ENCODE data around the gene TACSTD2. TPM values are rescaled to one million over a fixed set of nuclear protein-coding genes. Genes with fewer than 3 reads are reported as not detected.
"Not testable (repeated sequence)": the region's sequence is repeated elsewhere in the genome, so short reads cannot be mapped to it uniquely, and the experiment has no call there.

TACSTD2 gene
- total RNA-seq, 1 donor from 2014 or later: 169 TPM

DNA sequence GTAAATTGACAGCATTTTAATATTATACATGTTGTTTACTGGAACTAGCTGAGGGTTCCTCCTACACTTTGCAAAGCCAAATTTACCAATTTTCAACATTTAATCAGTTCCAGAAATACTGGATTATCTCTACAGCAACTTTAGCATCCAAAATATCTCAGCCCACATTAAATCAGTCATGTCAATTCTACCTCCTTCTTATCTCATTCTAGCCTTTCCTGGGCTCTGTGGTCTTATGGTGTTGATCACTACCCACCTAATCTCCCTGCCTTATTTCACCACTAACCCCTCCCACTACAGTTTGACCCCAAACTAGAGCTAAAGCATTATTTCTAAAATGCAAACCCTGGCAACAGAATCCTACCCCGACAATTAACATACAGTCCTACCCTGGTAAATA, 33.8 kb downstream of the TACSTD2 start:
- TF ChIP-seq, protein P1, sequence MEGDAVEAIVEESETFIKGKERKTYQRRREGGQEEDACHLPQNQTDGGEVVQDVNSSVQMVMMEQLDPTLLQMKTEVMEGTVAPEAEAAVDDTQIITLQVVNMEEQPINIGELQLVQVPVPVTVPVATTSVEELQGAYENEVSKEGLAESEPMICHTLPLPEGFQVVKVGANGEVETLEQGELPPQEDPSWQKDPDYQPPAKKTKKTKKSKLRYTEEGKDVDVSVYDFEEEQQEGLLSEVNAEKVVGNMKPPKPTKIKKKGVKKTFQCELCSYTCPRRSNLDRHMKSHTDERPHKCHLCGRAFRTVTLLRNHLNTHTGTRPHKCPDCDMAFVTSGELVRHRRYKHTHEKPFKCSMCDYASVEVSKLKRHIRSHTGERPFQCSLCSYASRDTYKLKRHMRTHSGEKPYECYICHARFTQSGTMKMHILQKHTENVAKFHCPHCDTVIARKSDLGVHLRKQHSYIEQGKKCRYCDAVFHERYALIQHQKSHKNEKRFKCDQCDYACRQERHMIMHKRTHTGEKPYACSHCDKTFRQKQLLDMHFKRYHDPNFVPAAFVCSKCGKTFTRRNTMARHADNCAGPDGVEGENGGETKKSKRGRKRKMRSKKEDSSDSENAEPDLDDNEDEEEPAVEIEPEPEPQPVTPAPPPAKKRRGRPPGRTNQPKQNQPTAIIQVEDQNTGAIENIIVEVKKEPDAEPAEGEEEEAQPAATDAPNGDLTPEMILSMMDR (IDR thresholded peaks at IDR 0.05; ENCODE audit: insufficient read depth, low read length, poor library complexity, severe bottlenecking): no peak
- no peak for DNase-seq (ENCODE audit: low read depth)

DNA sequence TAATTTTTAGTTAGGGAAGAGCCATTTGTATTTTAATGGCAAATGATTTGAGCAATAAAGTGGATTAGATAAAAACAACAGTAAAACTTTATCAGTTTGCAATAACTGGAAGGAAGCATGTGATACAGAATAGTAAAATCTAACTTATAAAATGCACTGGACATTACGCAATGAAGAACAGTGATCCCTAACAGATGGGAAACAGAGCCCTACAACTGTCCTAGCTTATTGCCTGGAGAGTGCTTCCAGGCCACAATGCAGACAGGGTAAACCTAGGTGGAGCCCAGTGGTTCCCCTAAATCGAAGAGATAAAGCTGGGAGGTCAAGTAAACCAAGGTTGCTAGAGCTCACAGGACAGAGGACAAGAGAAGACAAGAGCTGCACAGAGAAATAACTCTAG, 37.5 kb downstream of the TACSTD2 start:
- TF ChIP-seq, protein P1 (IDR thresholded peaks at IDR 0.05; ENCODE audit: insufficient read depth, low read length, poor library complexity, severe bottlenecking): no peak
- Histone ChIP-seq H3K27me3 (ENCODE audit: control insufficient read depth, insufficient read depth, low read length) (no peaks in the 10 kb centered on the region), H3K36me3 (ENCODE audit: control insufficient read depth, insufficient read depth, low read length) (no peaks in the 10 kb centered on the region), H3K4me3 (ENCODE audit: low read depth, low read length) (no peak overlapping the region)
- DNase-seq (ENCODE audit: low read depth): no peak

More for the DNA sequence above, 33.8 kb downstream of the TACSTD2 start:
- H3K27me3 ChIP-seq (ENCODE audit: control insufficient read depth, insufficient read depth, low read length): no peaks in the 10 kb centered on the region
- no peaks in the 10 kb centered on the region for H3K36me3 ChIP-seq (ENCODE audit: control insufficient read depth, insufficient read depth, low read length)
- H3K4me3 ChIP-seq (ENCODE audit: low read depth, low read length): no peak overlapping the region

DNA sequence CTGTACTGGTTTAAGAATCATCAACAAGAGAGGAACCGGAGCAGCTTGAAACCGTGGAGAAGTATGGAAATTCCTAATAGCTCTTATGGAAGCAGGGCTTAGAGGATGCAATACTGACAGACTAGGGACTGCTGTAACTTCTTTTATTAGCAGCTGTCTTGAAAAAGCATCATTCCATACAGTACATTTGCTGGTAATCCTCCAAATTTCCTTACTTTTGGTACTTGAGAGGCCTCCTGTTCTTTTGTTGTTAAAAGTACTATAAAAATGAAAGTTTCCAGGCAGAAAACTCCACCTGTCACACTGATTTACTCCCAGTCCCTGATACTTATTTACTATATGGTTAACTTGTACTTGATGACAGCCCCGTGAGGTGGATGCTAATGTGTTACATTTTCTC, 38.2 kb downstream of the TACSTD2 start:
- TF ChIP-seq, protein P1 (IDR thresholded peaks at IDR 0.05; ENCODE audit: insufficient read depth, low read length, poor library complexity, severe bottlenecking): no peak
- no peaks in the 10 kb centered on the region for H3K36me3 ChIP-seq (ENCODE audit: control insufficient read depth, insufficient read depth, low read length)
- no peak overlapping the region for H3K4me3 ChIP-seq (ENCODE audit: low read depth, low read length)
- no peak for DNase-seq (ENCODE audit: low read depth)
- H3K27me3 ChIP-seq (ENCODE audit: control insufficient read depth, insufficient read depth, low read length): no peaks in the 10 kb centered on the region

DNA sequence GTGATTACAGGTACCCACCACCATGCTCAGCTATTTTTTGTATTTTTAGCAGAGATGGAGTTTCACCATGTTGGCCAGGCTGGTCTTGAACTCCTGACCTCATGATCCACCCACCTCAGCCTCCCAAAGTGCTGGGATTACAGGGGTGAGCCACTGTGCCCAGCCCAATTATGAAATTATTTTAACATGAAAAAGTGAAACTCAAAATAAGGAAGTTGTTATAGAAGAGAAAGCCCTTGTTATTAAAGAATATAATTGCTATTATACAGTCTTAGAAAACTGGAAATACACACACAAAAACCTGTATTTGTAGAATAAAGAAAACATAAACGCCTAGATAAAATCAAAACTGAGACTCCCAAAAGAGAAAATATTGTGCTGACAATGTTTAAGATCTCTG, 45.2 kb downstream of the TACSTD2 start:
- H3K27me3 ChIP-seq (ENCODE audit: control insufficient read depth, insufficient read depth, low read length); H3K4me3 ChIP-seq (ENCODE audit: low read depth, low read length); DNase-seq (ENCODE audit: low read depth); H3K36me3 ChIP-seq (ENCODE audit: control insufficient read depth, insufficient read depth, low read length): not testable (repeated sequence)

DNA sequence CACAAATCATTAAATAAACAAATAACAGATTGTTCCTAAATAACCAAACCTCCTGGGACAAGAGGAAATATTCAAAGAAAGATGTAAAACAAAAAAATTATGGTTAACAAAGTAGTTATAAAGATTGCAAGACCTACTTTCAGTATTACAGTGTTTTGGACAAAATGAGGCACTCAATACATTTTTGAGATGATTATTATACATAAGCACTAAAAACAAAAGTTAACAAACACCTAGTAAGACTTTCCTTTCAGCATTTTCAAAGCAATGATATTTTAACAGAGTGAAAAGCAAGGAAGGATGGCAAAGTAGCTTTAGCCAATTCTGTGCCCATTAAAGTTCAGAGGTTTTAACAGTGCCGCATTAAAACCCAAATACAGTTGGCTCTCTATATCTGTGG, 47.8 kb downstream of the TACSTD2 start:
- no peak overlapping the region for H3K4me3 ChIP-seq (ENCODE audit: low read depth, low read length)
- DNase-seq (ENCODE audit: low read depth): no peak
- H3K36me3 ChIP-seq (ENCODE audit: control insufficient read depth, insufficient read depth, low read length): no peaks in the 10 kb centered on the region
- TF ChIP-seq, protein P1 (IDR thresholded peaks at IDR 0.05; ENCODE audit: insufficient read depth, low read length, poor library complexity, severe bottlenecking): no peak
- H3K27me3 ChIP-seq (ENCODE audit: control insufficient read depth, insufficient read depth, low read length): no peaks in the 10 kb centered on the region

DNA sequence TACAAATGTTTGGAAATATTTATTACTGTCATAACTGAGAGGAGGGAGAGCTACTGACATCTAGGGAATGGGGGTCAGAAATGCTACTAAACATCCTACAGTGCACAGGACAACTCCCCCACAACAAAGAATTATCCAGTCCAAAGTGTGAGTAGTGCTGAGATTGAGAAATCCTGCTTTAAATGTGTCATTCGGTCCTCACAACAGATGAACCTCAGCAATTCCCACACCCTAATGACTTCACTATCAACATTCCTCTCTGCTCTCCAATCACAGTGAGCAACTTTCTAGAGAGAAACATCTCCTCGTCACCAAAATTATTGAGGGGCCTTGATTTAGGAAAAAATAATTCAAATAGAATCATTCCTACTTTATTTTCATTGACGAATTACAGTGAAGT, 48.5 kb downstream of the TACSTD2 start:
- H3K4me3 ChIP-seq (ENCODE audit: low read depth, low read length): no peak overlapping the region
- DNase-seq (ENCODE audit: low read depth): peak; percentile 37
- TF ChIP-seq, protein P1 (IDR thresholded peaks at IDR 0.05; ENCODE audit: insufficient read depth, low read length, poor library complexity, severe bottlenecking): no peak
- H3K27me3 ChIP-seq (ENCODE audit: control insufficient read depth, insufficient read depth, low read length): no peaks in the 10 kb centered on the region
- no peaks in the 10 kb centered on the region for H3K36me3 ChIP-seq (ENCODE audit: control insufficient read depth, insufficient read depth, low read length)

Other genes starting within 250 kb of the TACSTD2 start
- 10.1 and 10.2 TPM in 2 replicates for gene OMA1, start 30.5 kb downstream of the TACSTD2 start, total RNA-seq
- gene MYSM1, start 122.8 kb upstream of the TACSTD2 start, total RNA-seq: 11.0 and 13.0 TPM in 2 replicates
- 67.8 and 78.5 TPM in 2 replicates for gene JUN, start 206.8 kb upstream of the TACSTD2 start, total RNA-seq